Sciatic nerve (tissue), 2 donors: ENCODE data around the gene MINK1. TPM values are rescaled to one million over a fixed set of nuclear protein-coding genes. Genes with fewer than 3 reads are reported as not detected.

Experiments
- ATAC-seq: fragments of 200-7000 bp; cut with Tn5 transposase; one replicate; pipeline ENCODE4 v1.9.1; 2020; ENCODE audit warnings: mild to moderate bottlenecking, moderate library complexity
- DNase-seq: peaks from one replicate; pipeline ENCODE4 v3.0.0-alpha.2; 2020; ENCODE audit warnings: low spot score
- intact Hi-C: fragments of 100-400 bp; cut with DNase I; formaldehyde crosslinking; loops from one replicate; pipeline ENCODE4 v1.14.2; 2022
- total RNA-seq: library from RNA; stranded (reverse); fragmentation: NEBNext Ultra II Directional; extraction: Animal tissue kit (Norgen Biotek cat#: 25700); gene quantifications from one replicate; pipeline ENCODE4 v1.2.1, GENCODE V29; 2021
- donor health status: DM: no; HTN: no; CAD: no.
- donor health status: DM: no; HTN: no; CAD: no.

Gene MINK1
- total RNA-seq: 95.0 TPM

DNA sequence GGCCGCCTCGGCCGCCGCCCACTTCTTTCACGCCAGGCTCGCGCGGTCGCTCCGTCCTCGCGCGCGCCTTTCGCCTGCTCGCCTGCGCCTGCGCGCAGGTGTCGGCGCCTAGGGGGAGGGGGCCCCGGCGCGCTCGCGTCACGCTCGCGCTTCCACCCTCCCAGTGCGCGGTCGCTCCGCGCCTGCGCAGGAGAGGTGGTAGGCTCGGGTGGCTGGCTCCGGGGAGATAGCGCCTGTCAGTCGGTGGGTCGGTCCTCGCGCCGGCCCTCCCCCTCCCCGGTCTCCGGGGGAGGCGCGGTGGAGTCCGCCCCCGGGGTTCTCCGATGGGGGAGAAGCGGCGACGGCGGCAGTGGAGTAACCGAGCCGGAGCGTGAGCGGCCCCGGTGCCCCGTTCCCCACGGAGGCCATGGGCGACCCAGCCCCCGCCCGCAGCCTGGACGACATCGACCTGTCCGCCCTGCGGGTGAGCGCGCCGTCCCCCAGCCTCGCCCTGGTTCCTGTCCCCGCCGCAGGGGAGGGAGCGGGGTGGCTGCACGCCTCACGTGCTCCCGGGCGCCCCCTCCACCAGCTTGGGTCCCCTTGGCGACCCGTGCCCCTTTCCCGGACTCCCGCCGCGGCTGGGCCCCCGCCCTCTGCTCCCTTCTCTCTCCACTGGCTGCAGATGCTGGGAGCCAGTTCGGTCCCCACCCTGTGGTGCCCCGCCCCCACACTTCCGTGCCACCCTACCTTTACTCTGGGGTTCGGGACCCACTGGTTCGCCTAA is at the start of gene MINK1:
Gene MINK1 (plus strand): TSS at position 163 of the 763 bp plus-strand sequence. CDS start 244 bp downstream, at position 407.
- ATAC-seq (peak; percentile 98), DNase-seq (peak; percentile 91)
- intact Hi-C loops: no loop called here

DNA sequence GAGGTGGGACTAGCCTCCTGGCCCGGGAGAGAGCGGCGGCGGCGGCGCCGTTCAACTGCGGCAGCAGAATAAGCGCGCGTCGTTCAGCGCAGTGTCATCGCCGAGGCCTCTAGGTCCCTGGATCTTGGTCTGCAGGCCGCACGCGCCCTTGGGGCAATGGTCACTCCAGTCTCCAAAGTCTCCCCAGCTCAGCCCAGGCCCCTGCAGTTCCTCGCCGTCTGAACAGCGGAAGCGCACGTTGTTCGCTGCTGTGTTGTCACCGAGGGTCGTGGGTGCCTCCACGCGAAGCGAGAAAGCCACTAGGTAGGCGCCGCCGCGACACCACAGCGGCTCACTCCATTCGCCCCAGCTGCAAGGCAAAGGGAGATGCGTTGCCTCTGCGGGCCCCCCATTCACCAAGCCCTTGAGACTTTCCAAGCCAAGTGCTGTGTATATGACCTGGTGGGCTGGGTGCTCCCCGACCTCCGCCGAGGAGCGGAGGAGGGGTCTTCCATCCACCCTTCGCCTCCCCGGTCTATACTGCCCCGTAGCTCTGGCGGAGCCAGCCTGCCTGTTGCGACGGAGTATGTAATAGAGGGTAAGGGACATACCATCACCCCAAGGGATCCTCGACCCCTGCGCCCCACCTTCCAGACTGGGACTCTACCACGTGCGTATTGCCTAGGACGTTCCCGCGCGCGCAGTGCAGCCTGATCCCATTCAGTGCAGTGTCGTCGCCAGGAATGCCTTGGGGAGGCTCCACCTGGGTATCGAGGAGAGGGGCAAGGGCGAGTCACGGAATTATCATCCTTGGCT is 47.6 kb upstream of the MINK1 start:
- no peak for DNase-seq
- intact Hi-C loops: loop anchor here (5.0 kb wide), 1 partner anchor 107 kb away; no protein-coding TSS in a partner anchor
- peak; percentile 1 for ATAC-seq

DNA sequence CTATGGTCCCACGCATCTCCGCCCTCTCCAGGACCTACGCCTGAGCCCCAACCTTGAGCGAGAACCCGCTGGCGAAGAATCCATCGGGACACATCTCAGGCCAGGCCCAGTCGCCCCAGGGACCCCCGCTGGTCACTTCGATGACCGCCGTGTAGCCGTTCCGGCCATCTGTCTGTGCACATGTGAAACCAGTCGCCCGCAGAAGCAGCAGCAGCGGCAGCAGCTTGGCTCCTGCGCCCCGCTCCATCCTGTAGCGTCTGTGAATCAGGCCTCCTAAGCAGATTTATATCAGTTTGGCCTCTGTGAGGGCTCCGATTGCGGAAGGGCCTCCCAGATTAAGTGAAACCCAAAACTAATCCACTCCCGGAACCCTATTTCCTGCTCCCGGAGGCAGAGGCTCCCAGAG is 47.0 kb upstream of the MINK1 start, which contains the start of gene VMO1:
Gene VMO1 (minus strand): TSS at position 259 of the 406 bp plus-strand sequence. CDS start 12 bp downstream, at position 247.
- DNase-seq (peak; percentile 67), ATAC-seq (peak; percentile 10)
- intact Hi-C loops: loop anchor here (5.0 kb wide), 1 partner anchor 106 kb away; no protein-coding TSS in a partner anchor

DNA sequence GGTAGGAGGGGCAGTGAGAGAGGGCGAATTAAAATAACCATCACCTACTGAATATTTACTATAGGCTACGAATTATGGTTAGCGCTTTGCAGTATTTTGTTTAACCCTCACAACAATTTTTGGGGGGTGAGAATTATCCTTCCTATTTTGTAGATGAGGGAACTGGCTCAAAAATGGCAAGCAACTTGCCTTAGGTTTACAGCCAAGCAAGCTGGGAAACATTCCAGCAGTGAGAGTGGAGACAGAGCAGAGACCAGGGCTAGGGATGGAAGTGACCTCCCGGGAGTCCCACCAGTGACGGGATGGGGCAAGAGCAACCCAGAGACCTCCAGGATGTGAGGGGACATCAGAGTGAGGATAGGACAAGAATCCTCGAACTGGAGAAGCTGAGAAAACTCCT is 46.6 kb upstream of the MINK1 start:
- intact Hi-C loops: loop anchor here (5.0 kb wide), 1 partner anchor 106 kb away; no protein-coding TSS in a partner anchor
- ATAC-seq: no peak
- no peak for DNase-seq

DNA sequence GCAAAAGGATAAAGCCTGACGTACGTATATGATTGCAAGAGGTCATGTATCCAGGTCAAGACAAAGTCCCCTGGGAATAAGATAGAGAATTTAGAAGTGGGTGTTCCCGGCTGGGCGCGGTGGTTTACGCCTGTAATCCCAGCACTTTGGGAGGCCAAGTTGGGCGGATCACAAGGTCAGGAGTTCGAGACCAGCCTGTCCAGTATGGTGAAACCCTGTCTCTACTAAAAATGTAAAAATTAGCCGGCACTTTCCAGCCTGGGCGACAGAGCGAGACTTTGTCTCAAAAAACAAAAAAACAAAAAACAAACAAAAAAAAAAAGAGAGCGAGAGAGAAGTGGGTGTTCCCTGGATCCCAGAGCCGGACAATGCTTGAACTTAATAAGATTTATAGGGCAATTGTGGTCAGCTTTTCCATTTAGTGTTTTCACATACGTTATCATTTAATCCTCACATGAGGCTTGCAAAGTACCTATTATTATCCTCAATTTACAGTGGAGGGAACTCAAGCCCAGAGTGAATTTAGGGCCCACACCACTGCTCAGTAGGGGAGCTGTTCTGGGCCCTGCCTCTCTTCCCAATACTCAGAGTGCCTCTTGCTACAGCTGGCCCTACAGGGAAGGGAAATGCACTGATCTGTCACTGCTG is 44.9 kb upstream of the MINK1 start:
- intact Hi-C loops: loop anchor here (5.0 kb wide), 1 partner anchor 104 kb away; no protein-coding TSS in a partner anchor
- ATAC-seq (no peak), DNase-seq (no peak)

DNA sequence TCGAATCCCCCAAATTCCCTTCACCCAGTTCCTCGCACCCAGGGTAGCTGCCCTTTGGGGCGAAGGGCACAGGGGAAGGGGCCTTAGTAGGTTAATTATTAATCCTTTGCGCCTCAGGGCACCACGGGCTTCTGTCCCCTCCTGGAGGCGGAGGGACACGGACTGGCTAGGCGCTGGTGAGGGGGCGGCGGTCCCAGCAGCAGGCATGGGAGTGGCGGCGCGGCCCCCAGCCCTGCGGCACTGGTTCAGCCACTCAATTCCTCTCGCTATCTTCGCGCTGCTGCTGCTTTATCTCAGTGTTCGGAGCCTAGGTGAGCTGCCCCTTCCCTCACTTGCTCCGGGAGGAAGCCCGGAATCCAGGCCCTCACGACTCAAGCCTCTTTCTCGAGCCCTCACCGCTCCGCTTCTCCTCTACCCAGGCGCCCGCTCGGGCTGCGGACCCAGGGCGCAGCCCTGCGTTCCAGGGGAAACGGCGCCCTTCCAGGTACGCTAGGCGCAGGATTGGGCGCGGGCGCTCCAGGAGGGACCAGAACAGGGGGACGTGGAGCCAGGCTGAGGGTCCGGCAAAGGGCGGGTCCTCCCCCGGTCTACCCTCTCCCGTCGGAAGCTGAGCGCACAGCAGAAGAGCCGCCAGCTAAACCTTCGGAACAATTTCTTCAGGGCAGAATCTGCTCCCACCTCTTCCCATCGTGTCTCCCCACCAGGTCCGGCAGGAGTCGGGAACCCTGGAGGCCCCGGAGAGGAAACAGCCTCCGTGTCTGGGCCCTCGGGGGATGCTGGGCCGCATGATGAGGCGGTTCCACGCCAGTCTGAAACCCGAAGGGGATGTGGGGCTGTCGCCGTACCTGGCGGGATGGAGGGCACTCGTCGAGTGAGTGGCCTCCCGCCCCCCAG is 44.1 kb upstream of the MINK1 start, which contains the start of gene GLTPD2:
Gene GLTPD2 (plus strand): TSS at position 158 of the 894 bp plus-strand sequence. CDS start 48 bp downstream, at position 206.
- DNase-seq (no peak), ATAC-seq (no peak)
- intact Hi-C loops: loop anchor here (5.0 kb wide), 1 partner anchor 103 kb away; no protein-coding TSS in a partner anchor

DNA sequence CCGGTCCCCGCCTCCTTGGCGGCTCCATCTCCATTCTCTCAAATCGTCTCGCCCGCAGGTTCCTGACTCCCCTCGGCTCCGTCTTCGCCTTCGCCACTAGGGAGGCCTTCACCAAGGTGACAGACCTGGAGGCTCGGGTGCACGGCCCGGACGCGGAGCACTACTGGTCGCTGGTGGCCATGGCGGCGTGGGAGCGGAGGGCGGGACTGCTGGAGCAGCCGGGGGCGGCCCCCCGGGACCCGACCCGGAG is 43.5 kb upstream of the MINK1 start:
- intact Hi-C loops: loop anchor here (5.0 kb wide), 1 partner anchor 103 kb away; no protein-coding TSS in a partner anchor
- ATAC-seq: no peak

DNA sequence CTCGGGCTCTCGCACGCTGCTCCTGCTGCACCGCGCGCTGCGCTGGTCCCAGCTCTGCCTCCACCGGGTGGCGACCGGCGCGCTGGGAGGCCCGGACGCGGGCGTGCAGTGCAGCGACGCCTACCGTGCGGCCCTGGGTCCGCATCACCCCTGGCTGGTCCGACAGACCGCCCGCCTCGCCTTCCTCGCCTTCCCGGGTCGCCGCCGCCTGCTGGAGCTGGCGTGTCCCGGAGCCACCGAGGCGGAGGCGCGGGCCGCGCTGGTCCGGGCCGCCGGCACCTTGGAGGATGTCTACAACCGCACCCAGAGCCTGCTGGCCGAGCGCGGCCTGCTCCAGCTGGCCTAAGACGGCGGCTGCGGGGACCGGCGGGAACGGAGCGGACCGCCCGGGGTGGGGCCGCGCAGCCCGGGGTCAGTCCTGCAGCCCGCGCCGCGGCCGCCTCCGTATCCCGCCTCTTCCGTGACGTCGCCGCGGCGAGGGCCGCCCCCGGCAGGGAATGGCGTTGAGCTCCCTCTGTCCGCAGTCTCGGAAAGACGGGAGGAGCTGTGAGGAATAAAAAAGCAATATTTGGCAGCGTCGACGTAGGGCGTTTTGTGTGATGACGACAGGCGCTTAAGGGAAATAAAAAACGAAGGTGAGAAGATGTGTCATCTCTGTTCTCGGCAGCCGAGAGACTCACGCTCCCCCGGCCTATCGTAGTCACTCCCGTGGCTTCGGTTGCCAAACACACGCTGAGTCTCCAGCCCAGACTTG is 43.0 kb upstream of the MINK1 start:
- intact Hi-C loops: loop anchor here (5.0 kb wide), 1 partner anchor 102 kb away; no protein-coding TSS in a partner anchor
- DNase-seq (peak; percentile 92), ATAC-seq (peak; percentile 89)

More for the DNA sequence above, 43.5 kb upstream of the MINK1 start:
- DNase-seq: no peak

DNA sequence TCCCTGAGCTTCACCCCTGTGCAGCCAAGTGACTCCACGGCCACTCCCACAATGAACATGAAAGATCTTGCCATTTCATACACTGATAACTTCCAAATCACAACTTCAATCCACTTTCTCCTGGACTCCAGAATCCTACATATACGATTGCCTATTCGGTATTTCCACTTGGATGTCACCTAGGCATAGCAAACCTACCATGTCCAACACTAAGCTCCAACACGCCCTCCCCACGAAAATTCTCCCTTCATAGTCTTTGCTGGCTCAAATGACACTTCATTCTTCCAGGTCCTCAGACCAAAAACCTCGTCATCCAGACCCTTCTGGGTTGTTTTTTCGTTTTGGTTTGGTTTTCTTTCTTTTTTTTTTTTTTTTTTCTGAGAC is 42.4 kb upstream of the MINK1 start:
- ATAC-seq (no peak), DNase-seq (no peak)
- intact Hi-C loops: no loop called here

DNA sequence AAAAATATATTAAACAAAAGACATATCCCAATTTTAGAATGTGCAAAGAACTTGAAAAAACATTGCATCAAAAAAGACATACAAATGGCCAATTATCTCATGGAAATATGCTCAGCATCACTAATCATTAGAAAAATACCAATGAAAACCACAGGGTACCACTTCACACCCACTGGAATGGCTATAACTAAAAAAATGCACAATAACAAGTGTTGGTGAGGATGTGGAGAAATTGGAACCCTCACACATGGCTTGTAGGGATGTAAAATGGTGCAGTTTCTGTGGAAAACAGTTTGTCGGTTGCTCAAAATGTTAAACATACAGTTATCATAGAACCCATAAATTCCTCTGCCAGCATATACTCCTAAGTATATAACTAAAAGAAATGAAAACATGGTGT is 38.0 kb upstream of the MINK1 start:
- DNase-seq: no peak
- ATAC-seq: no peak
- intact Hi-C loops: no loop called here

DNA sequence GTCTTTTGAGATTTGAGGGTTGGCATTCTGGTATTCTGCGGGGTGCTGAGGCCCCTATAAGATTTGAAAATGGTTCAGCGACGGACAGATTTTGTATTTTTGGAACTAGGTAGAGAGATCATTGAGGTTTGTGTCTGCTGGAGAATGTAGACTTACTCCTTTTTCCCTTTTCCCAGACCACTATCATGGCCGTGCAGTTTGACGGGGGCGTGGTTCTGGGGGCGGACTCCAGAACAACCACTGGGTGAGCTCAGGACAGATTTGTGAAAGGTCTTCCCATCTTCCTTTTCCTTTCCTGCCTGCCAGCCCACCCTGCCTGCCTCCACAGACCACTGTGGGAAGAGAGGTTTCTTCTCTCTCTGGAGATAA is 36.6 kb upstream of the MINK1 start:
- ATAC-seq (no peak), DNase-seq (no peak)
- intact Hi-C loops: no loop called here

DNA sequence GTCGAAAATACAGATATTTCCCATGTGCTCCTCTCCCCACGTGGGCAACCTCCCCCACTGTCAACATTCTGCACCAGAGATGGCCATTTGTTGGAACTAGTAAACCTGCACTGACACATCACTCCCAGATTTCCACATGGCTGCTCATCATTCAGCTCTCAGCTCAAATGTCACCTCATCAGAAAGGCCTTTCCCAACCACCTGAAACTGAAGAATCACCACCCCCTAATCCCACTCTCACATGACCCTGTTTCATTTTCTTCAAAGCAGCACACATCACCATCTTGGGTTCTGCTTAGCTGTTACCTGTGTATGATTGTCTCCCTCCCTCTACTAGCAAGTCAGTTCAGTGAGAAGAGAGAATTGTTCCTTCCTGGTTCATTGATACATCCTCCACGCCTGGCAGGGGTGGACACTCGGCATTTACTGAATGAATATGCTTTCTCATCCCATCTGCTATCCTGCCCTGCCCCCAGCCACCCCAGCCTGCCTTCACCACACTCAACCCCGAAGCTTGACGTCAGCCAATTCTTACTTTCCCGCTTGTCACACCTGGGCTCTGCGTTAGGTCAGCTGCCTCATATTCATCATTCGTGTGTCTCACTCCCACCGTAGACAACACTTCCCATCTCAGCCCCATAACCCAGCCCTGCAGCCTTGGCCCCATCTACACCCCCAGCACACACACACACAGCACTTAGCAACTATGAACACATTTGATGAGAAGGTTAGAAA is 32.5 kb upstream of the MINK1 start:
- ATAC-seq: no peak

DNA sequence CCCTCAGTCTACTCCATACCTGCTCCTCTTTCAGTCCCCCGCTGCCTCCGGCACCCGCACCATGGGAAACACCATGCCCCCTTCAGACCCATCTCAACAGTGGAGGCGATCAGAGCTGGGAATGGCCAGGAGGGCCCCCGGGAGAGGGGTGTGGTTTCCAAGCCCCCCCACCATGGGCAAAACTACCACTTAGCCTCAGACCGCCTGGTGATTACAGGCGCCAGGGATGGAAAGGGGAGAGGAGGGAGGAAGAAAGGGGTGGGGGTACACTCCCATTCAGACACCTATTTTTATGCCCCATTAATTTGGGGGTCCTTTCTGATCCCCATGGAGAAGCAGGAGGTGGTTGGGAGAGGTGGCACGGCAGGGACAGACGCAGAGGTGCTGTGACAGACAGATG is 30.9 kb upstream of the MINK1 start, which contains the start of gene C17orf114:
Gene C17orf114 (minus strand): TSS at position 101 of the 400 bp plus-strand sequence.
- intact Hi-C loops: no loop called here
- DNase-seq (no peak), ATAC-seq (no peak)

More for the DNA sequence above, 32.5 kb upstream of the MINK1 start:
- intact Hi-C loops: no loop called here
- DNase-seq: no peak

DNA sequence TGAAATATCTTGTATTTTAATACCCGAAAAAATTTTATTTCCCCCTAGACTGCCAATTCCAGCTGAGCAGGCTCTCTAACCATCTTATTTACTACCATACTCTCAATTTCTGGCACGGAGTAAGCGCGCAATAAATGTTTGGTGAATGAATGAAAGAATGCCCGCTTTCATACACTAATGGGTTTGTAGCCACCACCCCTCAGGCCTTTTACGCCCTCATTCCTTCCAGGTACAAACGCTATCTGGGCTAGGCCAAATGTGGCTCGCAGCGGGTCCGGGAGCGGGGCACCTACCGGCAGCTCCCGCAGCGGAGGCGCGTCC is 26.7 kb upstream of the MINK1 start:
- no peak for ATAC-seq

DNA sequence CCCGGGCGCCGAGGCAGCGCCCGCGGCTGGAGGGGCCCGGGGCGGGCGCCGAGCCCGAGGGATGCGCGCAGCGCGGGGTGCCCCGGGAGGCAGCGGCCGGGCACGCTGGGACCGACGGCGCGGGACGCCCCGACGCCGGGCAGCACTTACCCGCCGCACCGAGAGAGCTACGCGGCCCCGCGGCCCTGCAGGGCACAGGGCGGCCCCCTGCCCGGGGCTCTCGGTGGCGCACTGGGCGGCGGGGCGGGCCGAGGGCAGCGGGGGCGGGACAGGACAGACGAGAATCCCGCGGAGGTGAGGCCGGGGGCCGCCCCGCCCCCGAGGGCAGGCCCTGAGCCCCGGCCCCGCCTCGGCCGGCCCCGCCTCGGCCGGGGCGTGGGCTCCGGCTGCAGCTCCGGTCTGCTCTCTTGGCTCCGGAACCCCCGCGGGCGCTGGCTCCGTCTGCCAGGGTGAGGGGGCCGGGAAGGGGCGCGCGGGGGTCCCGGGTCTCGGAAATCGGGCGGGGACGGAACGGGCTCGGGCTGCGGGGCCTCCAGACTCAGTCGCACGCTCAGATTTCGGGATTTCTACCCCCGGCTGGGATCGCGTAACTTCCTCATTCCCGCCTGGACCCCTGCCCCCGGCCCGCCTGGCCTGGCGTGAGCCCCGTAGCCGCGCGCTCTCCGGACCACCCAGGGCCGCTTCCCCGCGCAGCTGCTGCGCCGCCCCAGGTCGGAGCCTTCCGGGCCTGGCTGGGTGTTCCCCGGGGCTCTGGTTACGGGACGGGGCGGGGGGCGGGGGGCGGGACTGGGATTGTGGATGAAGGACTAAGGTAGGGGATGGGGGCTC is 26.1 kb upstream of the MINK1 start, which contains the start of gene PLD2:
Gene PLD2 (plus strand): TSS at position 376 of the 828 bp plus-strand sequence. CDS start 621 bp downstream, outside the sequence.
- ATAC-seq: peak; percentile 97
- intact Hi-C loops: no loop called here
- DNase-seq: peak; percentile 90

More for the DNA sequence above, 26.7 kb upstream of the MINK1 start:
- DNase-seq: no peak
- intact Hi-C loops: no loop called here
